ENCODE results near the gene KLHL35. TPM values are rescaled to one million over a fixed set of nuclear protein-coding genes. Genes with fewer than 3 reads are reported as not detected.
"Not testable (repeated sequence)": the region's sequence is repeated elsewhere in the genome, so short reads cannot be mapped to it uniquely, and the experiment has no call there.

The KLHL35 gene
- total RNA-seq, 1 experiment from 2014 or later = 8.4 TPM

DNA sequence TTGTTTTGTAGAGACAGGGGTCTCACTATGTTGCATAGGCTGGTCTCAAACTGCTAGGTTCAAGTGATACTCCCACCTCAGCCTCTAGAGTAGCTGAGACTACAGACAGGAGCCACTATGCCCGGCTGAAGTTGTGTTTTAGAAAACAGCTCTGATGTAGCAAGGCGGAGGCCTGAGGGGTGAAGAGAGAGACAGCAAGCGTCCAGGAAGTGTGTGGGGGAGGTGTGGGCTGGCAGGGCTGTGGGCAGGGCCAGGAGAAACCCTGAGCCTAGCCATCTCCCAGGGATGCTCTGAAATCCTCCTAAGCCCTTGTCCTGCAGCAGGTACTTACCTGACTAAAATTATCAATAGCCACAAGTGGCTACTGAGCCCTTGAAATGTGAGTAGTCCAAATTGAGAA is 49.8 kb downstream of the KLHL35 start:
- no TSS peak for BruUV-seq (replicated peaks)
- no peaks in the 10 kb centered on the region for H3K27me3 ChIP-seq (ENCODE audit: low read length)
- ChIA-PET POLR2A (ENCODE audit: unreplicated experiment) (no interaction called here), CTCF (interaction anchor here (0.6 to 1.1 kb wide), 2 partner anchors 20 to 104 kb away, joined by 3 read pairs; no protein-coding TSS in a partner anchor)
- H3K9me3 ChIP-seq (ENCODE audit: low read length) = no peaks in the 10 kb centered on the region
- H3K9ac ChIP-seq (ENCODE audit: low read length) = no peak overlapping the region
- peaks cover 31% of the 10 kb centered on the region for H3K4me1 ChIP-seq (ENCODE audit: insufficient read depth, low read length)
- H3K9me2 ChIP-seq (replicated peaks; ENCODE audit: low read length) = no peaks in the 10 kb centered on the region
- H4K20me1 ChIP-seq (ENCODE audit: low read length) = no peaks in the 10 kb centered on the region
- no peak for ATAC-seq
- DNase-seq = no peak
- TF ChIP-seq EZH2 (IDR thresholded peaks at IDR 0.05; ENCODE audit: low read length, unreplicated experiment) (no peak), EZH2phosphoT487 (IDR thresholded peaks at IDR 0.05; ENCODE audit: borderline replicate concordance, low read length) (no peak)
- TF ChIP-seq, protein P1, sequence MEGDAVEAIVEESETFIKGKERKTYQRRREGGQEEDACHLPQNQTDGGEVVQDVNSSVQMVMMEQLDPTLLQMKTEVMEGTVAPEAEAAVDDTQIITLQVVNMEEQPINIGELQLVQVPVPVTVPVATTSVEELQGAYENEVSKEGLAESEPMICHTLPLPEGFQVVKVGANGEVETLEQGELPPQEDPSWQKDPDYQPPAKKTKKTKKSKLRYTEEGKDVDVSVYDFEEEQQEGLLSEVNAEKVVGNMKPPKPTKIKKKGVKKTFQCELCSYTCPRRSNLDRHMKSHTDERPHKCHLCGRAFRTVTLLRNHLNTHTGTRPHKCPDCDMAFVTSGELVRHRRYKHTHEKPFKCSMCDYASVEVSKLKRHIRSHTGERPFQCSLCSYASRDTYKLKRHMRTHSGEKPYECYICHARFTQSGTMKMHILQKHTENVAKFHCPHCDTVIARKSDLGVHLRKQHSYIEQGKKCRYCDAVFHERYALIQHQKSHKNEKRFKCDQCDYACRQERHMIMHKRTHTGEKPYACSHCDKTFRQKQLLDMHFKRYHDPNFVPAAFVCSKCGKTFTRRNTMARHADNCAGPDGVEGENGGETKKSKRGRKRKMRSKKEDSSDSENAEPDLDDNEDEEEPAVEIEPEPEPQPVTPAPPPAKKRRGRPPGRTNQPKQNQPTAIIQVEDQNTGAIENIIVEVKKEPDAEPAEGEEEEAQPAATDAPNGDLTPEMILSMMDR (conservative IDR thresholded peaks at IDR 0.05; ENCODE audit: low read depth, low read length) = no peak
- intact Hi-C loops (cut with micrococcal nuclease) = no loop called here
- H3K36me3 ChIP-seq (ENCODE audit: low read depth, low read length) = no peaks in the 10 kb centered on the region
- peaks cover 11% of the 10 kb centered on the region for H3F3A ChIP-seq (ENCODE audit: low read length, unreplicated experiment)
- H3K79me2 ChIP-seq (ENCODE audit: low read length) = no peaks in the 10 kb centered on the region
- H3K4me2 ChIP-seq (ENCODE audit: low read length) = no peak overlapping the region
- no peak overlapping the region for H3K27ac ChIP-seq (ENCODE audit: low read length)
- H3K4me3 ChIP-seq (ENCODE audit: low read length) = no peak overlapping the region
- H2AFZ ChIP-seq (ENCODE audit: low read length) = no peak overlapping the region

DNA sequence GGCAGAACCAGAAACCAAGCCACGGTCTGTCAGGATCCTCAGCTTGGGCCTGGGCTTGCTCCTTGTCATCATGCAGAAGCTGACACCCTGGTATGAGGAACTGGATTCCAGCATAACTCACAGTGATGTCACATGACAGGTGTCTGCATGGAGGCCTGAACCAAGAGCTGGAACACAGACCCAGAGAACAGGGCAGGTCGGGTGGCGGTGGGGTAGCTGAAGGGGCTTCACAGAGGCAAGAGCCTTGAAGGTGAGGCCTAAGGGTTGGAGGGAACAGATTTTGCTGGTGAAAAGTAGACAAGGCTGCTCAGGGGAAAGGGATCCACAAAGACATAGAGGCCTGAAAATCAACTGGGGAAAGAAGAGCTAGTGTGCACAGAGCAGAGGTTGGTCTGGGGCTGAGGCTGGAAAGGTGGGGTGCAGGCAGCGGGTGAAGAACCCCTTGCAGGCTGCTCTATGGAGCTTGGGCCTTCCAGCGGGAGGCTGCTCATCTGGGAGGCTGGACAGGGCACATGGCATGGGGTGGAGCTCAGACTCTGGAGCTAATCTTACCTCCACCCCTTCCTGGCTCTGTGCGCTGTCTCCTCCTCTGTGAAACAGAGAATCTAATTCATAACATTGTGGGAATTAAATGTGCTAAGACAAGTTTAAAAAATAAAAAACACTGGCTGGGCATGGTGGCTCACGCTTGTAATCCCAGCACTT is 52.1 kb downstream of the KLHL35 start:
- 0 out of 2 replicates have a peak overlapping the region, but pooled peaks have one; percentile 1 for H2AFZ ChIP-seq (ENCODE audit: low read length)
- H3K9me3 ChIP-seq (ENCODE audit: low read length) = no peaks in the 10 kb centered on the region
- CTCF ChIA-PET = no interaction called here
- no peak overlapping the region for H3K4me2 ChIP-seq (ENCODE audit: low read length)
- DNase-seq = peak; percentile 41
- ATAC-seq = 0 out of 2 replicates have a peak, but pooled peaks have one; percentile 18
- H4K20me1 ChIP-seq (ENCODE audit: low read length) = no peaks in the 10 kb centered on the region
- peaks cover 10% of the 10 kb centered on the region for H3K4me1 ChIP-seq (ENCODE audit: insufficient read depth, low read length)
- POLR2A ChIA-PET (ENCODE audit: unreplicated experiment) = interaction anchor here (0.6 kb wide), 1 partner anchor 10 kb away, joined by 6 read pairs; no protein-coding TSS in a partner anchor
- intact Hi-C loops (cut with micrococcal nuclease) = no loop called here
- TF ChIP-seq, protein P1 (conservative IDR thresholded peaks at IDR 0.05; ENCODE audit: low read depth, low read length) = no peak
- TF ChIP-seq EZH2phosphoT487 (IDR thresholded peaks at IDR 0.05; ENCODE audit: borderline replicate concordance, low read length) (no peak), EZH2 (IDR thresholded peaks at IDR 0.05; ENCODE audit: low read length, unreplicated experiment) (no peak)
- no peaks in the 10 kb centered on the region for H3K9me2 ChIP-seq (replicated peaks; ENCODE audit: low read length)
- no peaks in the 10 kb centered on the region for H3K36me3 ChIP-seq (ENCODE audit: low read depth, low read length)
- no peaks in the 10 kb centered on the region for H3K27me3 ChIP-seq (ENCODE audit: low read length)
- BruUV-seq (replicated peaks) = no TSS peak
- H3K9ac ChIP-seq (ENCODE audit: low read length) = no peak overlapping the region
- no peaks in the 10 kb centered on the region for H3K79me2 ChIP-seq (ENCODE audit: low read length)
- H3F3A ChIP-seq (ENCODE audit: low read length, unreplicated experiment) = peaks cover under 1% of the 10 kb centered on the region
- no peak overlapping the region for H3K4me3 ChIP-seq (ENCODE audit: low read length)
- H3K27ac ChIP-seq (ENCODE audit: low read length) = no peak overlapping the region

DNA sequence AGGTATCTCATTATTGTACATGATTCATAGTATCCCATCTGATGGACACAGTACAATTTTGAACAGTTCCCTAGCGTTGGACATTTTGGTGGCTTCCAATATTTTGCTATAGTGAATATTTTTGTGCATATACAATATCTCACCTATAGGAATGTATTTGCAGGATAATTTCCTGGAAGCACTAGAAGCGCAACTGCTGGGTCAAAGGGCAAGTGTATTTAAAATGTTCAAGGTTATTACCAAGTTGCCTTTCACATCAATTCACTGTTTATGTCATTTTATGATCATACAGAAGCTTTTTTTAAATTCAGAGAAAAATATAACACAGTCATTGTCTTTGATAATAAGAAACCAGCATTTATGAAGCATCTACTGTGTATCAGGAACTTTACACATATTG is 52.8 kb downstream of the KLHL35 start:
- Histone ChIP-seq H4K20me1 (ENCODE audit: low read length) (no peaks in the 10 kb centered on the region), H3K4me1 (ENCODE audit: insufficient read depth, low read length) (peaks cover 6% of the 10 kb centered on the region; the same call in 1 of the 2 replicates), H3K4me3 (ENCODE audit: low read length) (no peak overlapping the region), H3K36me3 (ENCODE audit: low read depth, low read length) (no peaks in the 10 kb centered on the region), H3K9me2 (replicated peaks; ENCODE audit: low read length) (no peaks in the 10 kb centered on the region), H3K27ac (ENCODE audit: low read length) (no peak overlapping the region), H3K9ac (ENCODE audit: low read length) (no peak overlapping the region), H3K79me2 (ENCODE audit: low read length) (no peaks in the 10 kb centered on the region), H2AFZ (ENCODE audit: low read length) (0 out of 2 replicates have a peak overlapping the region, but pooled peaks have one; percentile 1), H3K4me2 (ENCODE audit: low read length) (no peak overlapping the region), H3K27me3 (ENCODE audit: low read length) (no peaks in the 10 kb centered on the region), H3F3A (ENCODE audit: low read length, unreplicated experiment) (no peaks in the 10 kb centered on the region), H3K9me3 (ENCODE audit: low read length) (no peaks in the 10 kb centered on the region)
- intact Hi-C loops (cut with micrococcal nuclease) = no loop called here
- ChIA-PET CTCF (no interaction called here), POLR2A (ENCODE audit: unreplicated experiment) (no interaction called here)
- DNase-seq = no peak
- no TSS peak for BruUV-seq (replicated peaks)
- no peak for ATAC-seq
- no peak for TF ChIP-seq EZH2phosphoT487 (IDR thresholded peaks at IDR 0.05; ENCODE audit: borderline replicate concordance, low read length)
- TF ChIP-seq EZH2 (IDR thresholded peaks at IDR 0.05; ENCODE audit: low read length, unreplicated experiment) = no peak
- TF ChIP-seq, protein P1 (conservative IDR thresholded peaks at IDR 0.05; ENCODE audit: low read depth, low read length) = no peak

DNA sequence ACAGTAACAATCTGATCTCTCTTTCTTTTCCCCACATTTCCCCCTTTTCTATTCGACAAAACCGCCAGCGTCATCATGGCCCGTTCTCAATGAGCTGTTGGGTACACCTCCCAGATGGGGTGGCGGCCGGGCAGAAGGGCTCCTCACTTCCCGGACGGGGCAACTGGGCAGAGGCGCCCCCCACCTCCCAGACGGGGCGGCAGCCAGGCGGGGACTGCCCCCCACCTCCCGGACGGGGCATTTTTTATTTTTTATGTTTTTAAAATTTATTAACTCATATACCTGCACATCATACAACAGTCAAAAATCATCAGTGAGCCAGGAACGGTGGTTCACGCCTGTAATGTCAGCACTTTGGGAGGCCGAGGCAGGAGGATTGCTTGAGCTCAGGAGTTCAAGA is 54.2 kb downstream of the KLHL35 start:
- H3K9me3 ChIP-seq (ENCODE audit: low read length); POLR2A ChIA-PET (ENCODE audit: unreplicated experiment); H2AFZ ChIP-seq (ENCODE audit: low read length): not testable (repeated sequence)

More for the DNA sequence above, 54.2 kb downstream of the KLHL35 start:
- H3K27me3 ChIP-seq (ENCODE audit: low read length); H3K36me3 ChIP-seq (ENCODE audit: low read depth, low read length); BruUV-seq (replicated peaks); DNase-seq; H4K20me1 ChIP-seq (ENCODE audit: low read length); H3K79me2 ChIP-seq (ENCODE audit: low read length); intact Hi-C loops (cut with micrococcal nuclease); H3K9ac ChIP-seq (ENCODE audit: low read length); CTCF ChIA-PET; H3K4me2 ChIP-seq (ENCODE audit: low read length); H3K27ac ChIP-seq (ENCODE audit: low read length); H3K9me2 ChIP-seq (replicated peaks; ENCODE audit: low read length); H3F3A ChIP-seq (ENCODE audit: low read length, unreplicated experiment); ATAC-seq; H3K4me1 ChIP-seq (ENCODE audit: insufficient read depth, low read length); H3K4me3 ChIP-seq (ENCODE audit: low read length): not testable (repeated sequence)
